DMS153 treated with DMSO at 0.1 percent for 48 hours (cell line): Measurements from ENCODE around the gene HAX1.
"Not testable (repeated sequence)": the region's sequence is repeated elsewhere in the genome, so short reads cannot be mapped to it uniquely, and the experiment has no call there.

ENCODE experiments used
- DNase-seq: peaks from one replicate; lab custom pipeline; 2025; ENCODE audit not compliant: unreplicated experiment; lab: John Stamatoyannopoulos, UW

Gene HAX1

DNA sequence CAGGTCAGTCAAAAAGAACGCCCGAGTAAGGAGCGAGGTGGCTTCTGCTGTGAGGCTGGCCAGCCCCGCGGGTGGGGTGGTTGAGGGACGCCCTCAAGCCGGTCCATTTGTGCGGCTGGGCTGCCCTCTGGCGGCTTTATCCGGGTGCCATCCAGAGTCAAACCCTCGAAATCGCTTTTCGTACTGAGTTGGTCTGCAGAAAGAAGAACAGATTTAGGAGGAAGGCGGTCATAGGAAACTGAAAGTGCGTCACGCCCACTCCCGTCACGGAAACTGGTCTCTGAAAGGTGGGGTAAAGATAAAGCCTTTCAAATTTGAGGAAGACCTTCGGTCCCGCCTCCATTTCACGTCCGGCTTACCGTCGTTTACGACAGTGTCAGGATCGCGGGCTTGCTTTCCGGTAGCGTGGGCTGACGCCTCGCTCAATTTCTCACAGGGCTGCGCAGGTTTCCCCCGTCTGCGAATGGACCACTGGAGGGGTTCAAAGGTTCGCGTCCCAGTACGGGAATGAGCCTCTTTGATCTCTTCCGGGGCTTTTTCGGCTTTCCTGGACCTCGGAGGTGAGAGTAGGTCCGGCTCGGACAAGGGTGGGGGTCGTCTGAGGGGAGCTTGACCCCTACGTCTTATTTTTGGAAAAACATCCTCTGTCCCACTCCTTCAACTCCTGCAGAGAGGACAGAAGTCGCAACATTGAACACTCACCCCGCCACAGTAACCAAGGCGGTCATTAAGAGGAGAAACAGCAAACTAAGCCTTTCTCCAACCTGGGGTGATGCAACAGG, at the start of gene HAX1:
Gene HAX1, plus strand, starts transcription at position 413 of the 782 bp plus-strand sequence. Its CDS starts 95 bp downstream, at position 508.
- DNase-seq, result peak; percentile 95

DNA sequence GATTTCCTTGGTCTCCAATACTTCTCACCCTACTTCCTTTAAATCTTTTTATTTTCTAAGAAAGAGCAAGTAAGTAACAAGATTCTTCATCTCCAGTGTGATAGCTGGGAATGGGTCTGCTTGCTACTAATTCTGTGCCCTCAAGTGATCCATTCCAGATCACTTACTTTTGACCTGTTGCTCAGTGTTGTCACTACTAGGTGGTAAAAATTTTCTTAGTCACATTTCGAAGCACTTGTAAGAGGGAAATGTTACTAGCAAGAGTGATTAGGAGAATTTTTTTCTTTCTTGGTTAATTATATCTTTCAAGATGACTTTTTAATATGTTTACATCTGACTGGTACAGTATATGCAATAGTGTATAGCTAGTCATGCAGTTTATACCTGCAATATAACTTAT, 49.5 kb upstream of the HAX1 start:
- no peak for DNase-seq

DNA sequence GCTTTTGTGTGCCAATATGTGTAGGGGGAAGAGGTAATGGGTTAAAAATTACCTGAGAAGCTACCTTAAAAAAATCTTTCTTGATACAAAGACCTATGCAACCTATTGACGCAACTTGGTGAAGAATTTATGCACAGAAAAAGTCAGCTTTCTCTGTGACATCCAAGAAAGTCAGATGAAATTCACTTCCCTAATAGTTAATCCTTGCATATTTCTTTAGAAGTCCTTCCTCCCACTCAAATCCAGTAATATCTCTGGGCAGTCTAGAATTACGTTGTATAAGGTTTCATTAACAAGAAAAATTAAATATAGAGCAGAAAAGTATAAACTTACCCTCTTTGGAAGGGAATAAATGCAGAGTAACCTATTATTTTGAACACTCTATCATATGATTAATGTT, 48.8 kb upstream of the HAX1 start:
- DNase-seq, result no peak

DNA sequence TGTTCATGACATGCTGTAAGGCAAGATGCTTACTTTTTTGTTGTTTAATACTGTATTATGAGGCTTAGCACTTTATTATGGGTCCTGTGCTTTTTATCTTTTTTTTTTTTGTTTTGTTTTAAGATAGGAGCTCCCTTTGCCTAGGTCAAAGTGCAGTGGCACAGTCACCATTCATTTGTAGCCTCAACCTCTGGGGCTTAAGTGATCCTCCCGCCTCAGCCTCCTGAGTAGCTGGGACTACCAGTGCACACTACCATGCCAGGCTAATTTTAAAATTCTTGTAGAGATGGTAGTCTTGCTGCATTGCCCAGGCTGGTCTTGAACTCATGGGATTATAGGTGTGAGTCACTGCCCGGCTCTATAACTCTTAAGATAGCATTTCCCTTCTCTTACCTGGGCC, 47.1 kb upstream of the HAX1 start:
- no peak for DNase-seq

DNA sequence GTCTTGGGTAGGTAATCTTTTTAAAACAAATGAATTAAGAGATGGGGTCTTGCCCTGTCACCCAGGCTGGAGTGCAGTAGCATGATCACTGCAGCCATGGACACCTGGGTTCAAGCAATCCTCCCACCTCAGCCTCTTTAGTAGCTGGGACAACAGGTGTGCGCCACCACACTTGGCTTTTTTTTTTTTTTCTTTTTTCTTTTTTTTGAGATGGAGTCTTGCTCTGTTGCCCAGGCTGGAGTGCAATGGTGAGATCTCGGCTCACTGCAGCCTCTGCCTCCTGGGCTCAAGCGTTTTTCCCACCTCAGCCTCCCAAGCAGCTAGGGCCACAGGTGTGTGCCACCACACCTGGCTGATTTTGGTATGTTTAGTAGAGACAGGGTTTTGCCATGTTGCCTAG, 41.3 kb upstream of the HAX1 start:
- DNase-seq, result not testable (repeated sequence)

DNA sequence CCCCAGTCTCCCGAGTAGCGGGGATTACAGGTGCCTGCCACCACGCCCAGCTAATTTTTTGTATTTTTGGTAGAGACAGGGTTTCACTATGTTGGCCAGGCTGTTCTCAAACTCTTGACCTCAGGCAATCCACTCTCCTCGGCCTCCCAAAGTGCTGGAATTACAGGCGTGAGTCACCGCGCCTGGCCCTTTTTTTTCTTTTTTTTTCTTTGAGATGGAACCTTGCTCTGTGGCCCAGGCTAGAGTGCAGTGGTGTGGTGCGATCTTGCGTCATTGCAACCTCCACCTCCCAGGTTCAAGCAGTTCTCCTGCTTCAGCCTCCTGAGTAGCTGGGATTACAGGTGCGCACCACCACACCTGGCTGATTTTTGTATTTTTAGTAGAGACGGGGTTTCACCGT, 39.3 kb upstream of the HAX1 start:
- DNase-seq, result not testable (repeated sequence)

DNA sequence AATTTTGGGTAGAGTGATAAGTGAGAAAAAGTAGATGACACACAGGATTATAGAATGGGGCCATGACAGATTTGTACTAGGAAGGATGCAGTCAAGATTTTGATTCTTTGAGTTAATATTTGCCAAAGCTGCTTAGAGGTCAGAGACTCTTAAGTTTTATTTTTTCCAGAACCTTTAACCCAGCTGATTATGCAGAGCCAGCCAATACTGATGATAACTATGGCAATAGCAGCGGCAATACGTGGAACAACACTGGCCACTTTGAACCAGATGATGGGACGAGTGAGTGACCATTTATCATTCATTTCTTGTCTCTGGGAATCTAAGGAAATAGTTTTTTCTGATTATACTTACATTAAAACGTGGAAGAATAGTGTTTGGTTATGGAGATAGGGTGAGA, 35.6 kb upstream of the HAX1 start:
- no peak for DNase-seq

DNA sequence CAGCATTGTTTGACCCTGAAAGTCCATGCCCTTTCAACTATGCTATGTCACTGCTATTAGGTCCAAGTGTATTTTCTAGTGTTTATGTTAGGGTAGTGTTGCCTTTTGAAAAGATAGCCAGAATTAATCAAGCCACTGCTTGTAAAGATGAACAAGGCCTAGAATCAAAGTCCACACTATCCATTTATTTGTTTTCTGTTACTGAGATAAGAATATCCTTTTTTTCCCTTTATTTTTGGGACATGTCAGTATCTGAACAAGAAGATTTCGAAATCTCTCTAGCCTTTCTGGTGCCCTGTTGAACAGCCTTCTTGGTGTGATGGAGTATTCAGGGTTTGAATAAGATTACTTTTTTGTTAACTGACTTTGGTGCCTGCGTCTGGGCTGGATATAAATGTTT, 35.0 kb upstream of the HAX1 start:
- no peak for DNase-seq

DNA sequence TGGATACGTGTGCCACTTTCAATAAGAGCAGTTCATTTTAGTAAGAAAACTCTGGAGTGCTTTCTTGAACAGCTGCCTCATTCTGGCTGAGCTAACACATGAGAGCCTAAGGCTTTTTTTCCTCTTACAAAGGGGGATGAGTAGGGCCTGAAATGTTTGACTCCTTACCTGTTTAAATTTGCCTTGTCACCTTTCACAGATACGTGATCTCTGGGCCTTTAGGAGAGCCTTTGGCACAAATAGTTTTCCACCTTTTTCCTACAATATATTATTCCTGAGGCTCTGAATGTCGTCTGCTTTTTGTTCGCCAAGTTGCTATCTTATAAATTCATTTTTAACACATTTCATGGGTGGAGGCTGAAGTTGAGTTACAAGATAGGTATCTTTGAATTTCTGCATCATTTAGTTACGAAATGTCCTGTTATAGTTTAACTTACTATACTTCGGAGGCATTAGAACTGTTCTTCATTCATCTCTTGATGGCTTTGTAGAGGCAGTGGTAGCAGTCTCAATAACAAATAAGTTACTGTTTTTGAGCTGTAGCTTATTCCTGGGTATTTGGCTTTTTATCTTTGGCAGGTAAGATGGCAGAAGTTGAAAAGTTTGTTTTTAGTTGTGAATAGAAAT, 34.4 kb upstream of the HAX1 start:
- no peak for DNase-seq

DNA sequence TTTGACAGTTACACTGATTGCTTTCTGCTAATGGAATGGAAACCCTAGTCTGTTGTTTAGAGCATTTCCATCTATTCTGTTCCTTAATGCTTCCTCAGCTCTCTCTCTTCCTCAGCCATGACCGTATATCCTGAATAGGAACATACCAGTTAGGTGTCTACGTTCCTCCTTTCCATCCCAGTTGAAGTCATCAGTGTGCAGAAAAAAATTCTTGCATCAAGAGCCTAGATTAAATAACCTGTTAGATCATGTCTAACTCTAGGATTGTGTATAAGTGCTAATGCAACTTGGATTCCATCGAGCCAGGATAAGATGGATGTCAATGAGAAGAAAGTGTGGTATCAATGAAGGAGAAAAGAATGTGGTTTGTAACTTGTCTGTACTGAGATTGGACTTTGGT, 32.9 kb upstream of the HAX1 start:
- DNase-seq, result no peak

DNA sequence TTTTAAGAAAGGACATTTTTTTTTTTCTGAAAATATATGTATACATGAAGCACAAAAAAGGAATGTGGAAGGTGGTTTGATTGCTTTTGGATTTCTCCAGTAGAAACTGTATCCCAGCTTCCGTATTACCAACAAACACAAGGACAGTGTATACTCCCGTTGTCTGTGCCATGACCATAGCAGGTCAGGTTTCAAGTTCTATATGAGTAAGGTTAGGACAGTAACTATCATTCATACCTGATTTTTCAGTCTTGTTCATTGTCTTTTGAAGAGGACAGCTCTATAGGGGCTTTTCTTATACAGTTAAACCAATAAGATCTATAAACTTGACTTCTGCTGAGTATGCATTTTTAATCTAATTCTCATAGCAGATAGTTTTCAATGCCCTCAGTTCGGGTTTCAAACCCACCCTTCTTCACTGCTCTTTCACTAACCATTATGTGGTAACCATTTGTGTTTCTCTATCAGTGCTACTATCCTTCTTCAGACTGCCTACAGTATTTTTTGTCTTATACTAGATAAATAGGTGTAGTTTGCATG, 32.1 kb upstream of the HAX1 start:
- DNase-seq, result no peak

DNA sequence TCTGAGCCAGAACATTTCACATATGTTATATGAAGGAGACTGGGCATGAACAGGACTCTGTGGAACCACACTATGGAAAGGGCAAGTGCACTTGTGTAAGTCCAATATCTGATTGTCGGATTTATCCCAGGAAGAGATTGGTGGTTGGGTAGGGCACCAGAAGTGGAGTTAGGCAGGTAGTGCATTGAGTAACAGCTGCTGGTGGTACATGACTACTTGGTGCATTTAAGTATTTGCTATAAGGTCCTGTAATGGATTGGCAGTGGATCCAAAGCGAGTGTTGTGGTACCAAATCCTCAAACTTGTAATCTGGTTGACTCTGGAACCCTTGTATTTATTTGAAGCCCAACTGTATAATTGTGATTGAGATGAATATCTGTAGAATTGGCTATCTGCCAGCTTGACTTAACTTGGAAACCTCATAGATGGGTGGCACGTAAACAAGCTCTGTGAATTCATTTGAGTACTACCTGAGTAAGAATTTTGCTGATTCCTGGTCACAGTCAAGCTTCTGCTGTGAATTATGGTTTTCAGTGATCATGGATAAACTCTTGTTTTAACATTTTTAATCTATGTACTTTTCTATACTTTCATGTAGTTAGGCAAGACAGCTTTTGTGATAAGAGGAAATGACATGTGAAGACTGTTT, 30.6 kb upstream of the HAX1 start:
- no peak for DNase-seq

DNA sequence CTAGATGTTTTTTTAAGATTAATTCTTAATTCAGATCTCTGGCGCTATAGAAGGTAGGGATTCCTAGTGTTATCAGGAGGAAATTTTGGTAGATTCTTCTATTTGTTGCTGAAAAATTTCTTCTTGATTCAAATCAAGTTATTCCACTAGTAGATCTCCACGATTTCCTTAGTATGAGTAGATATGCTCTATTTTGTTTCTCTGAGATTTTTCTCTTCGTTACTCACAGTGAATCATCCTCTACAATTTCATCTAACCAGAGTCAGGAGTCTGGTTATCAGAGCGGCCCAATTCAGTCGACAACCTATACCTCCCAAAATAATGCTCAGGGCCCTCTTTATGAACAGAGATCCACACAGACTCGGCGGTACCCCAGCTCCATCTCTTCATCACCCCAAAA, 18.8 kb upstream of the HAX1 start:
- no peak for DNase-seq

DNA sequence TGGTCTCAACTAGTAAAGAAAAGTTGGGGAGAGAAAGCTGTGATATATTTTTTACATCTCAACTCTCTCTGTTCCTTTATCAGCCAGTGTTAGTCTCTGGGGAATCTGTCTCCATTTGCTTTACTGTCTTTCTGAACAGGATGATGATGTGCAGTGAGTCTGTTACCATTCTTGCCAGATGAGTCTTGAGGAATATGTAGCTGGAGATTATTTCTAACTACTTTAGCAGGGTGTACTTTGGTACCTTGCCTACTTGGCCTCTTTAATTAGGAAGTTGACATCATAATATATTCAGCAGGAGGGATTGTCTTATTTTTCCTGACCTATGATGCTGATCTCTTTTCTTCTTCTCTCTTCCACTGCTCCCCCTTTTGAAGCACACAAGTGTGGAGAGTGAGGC, 15.7 kb upstream of the HAX1 start:
- DNase-seq, result no peak

DNA sequence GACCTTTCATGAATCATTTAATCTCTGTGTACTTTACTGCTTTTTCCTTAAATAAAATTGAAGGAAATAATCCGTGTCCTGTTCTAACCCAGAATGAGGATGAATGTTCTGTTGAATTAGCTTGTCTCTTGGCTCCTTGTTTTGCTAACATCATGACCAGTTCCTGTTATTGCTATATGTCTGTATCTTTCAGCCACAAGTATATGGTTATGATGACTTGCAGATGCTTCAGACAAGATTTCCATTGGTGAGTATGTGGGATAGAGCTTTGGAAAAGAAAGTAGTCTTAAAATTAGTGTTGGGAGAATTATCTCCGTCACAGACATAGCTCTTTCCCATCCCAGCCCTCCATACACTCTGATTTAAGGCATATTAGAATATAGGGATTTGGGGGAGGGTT, 13.6 kb upstream of the HAX1 start:
- DNase-seq, result no peak

DNA sequence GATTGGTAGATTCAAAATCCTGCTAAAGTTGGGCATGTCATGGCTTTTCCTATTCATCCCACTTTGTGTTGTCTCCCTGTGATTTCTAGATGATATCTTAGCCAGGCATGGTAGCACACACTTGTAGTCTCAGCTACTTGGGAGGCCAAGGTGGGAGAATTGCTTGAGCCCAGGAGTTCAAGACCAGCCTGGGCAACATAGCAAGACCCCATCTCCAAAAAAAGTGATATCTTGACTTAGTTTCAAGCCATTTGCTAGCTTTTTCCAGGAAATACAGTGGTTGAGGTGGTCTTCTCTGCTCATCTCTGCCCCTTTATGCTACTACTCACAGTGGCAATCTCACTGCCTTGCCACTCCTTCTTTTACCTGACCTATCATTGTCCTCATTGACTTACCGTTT, 12.3 kb upstream of the HAX1 start:
- DNase-seq, result no peak

DNA sequence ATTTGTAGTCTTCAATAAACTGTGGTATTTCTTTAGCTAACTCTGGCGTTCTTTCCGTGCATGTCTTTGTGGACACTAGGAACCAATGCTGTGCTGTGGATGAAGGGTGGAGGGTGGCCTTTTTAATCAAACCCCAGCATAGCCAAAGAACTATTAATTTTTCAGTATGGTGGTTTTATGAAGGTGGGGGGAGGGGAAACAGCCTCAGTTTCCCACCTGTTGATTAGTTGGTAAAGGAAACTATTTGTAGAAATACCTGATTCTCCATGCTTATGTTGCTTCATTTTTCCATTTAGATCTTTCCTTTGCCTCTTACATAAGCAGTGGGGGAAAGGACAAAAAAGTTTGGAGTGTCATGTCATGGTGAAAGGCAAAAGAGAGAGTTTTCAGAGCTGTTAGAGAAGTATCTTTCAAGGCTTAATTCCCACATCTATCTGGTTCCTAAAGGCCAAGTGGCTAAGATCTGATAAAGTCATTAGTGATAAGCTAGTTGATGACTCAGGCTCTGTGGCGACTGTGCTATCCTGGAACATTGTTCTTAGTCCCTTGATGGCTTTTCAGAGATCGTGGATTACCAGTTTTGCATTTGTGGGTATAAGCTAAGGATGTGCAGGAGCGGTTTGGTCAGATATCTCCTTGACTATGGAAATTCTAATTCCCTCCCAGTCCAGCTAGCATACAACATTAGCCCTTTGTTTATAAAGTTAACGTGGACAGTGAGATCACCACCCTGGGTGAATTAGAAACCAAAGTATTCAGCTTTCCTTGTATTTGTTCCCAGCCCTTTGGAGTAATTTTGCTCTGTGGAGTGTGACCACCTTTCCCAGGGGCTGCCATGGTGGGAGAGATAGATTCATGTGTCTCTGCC, 8.7 kb upstream of the HAX1 start:
- no peak for DNase-seq

DNA sequence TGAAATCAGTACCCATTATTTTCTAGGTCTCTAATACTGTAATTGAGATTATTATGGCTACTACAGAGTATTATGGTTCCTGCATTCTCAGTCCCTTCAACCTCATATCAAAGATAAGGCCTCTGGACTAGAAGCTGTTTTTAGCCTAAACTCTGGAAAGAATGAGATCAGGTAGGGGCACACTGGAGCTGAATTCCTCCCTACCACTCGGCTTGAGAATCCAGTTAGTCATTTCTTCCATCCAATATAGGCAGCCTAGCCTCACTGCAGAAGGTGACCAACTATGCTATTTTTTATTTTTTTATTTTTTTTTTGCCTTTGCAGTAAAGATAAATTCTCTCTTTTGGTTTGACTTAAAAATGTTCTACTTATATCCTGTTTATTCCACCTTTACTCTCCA, 8.0 kb upstream of the HAX1 start:
- DNase-seq, result no peak

DNA sequence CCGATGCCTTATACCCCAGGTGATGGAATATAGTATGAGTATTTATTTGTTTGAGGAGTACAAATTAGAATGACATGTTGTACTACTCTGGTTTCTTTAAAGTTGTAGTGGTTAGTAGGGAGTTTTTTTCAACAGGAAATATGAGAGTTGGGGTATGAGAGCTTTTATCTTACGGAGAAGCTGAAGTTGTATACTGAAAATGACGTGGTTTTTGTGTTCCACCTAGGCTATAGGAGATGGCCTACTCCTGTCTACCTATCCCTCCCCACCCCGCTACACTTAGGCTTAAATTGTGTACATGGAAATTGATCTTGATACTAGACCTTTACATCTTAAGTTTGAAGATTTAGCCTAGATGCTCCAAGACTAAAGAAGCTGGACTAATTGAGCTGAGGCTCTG, 6.8 kb upstream of the HAX1 start:
- DNase-seq, result no peak

DNA sequence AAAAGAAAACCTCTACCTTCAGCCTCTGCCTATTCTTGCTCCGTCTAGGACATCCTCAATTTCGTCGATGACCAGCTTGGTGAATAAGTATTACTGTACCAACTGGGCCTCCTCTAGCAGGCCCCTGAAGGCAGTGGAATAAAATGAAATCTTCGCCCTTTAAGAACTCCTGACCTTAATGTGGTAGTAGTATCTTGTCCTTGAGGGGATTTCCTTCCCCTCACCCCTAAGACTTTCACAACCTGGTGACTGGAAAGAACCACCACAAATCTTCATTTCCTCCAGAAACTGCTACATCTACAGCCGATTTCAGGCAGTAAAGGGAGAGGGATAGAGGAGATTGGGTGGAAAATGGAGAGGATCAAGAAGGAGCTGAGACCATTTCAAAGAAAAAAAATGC, 1.6 kb upstream of the HAX1 start:
- DNase-seq, result no peak

DNA sequence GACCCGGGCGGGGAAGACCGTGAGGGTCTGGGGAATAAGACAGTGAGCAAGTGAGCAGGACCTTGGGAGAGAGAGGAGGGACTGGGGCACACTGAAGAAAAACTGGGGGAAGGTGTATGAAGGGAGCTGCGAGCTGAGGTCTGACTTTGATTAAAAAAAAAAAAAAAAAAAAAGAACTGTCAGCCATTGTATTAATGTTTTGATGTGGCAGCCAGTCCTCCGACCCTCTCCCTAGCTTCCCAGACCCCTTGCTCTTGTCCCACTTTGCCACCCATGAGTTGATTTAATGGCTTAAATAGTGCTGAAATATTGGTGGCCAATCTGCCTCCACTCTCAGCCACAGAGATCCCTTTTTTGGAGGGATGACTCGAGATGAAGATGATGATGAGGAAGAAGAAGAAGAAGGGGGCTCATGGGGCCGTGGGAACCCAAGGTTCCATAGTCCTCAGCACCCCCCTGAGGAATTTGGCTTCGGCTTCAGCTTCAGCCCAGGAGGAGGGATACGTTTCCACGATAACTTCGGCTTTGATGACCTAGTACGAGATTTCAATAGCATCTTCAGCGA, 652 bp downstream of the HAX1 start:
- no peak for DNase-seq
